ENCODE measurements around the gene LPCAT2.

Gene LPCAT2

DNA sequence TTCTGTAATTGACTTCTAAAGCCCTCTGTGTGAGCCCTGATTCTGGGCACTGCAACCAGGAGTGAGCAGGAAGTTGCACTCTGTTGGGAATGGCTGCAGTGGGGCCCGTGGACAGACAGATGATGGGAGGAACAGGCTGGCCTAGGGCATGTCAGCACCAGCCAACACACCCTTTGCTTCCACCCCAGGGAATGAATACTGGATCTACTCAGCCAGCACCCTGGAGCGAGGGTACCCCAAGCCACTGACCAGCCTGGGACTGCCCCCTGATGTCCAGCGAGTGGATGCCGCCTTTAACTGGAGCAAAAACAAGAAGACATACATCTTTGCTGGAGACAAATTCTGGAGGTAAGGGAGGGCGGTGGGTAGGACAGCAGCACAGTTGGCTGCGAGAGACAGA lies 10.8 kb upstream of the LPCAT2 start:
- no peaks in the 10 kb centered on the region for H3K4me1 ChIP-seq (ENCODE audit: control insufficient read depth, low read depth, low read length)
- H3K27me3 ChIP-seq (ENCODE audit: control insufficient read depth, insufficient read depth, low read length): no peaks in the 10 kb centered on the region
- H3K9ac ChIP-seq (ENCODE audit: low read length): no peak overlapping the region
- no peaks in the 10 kb centered on the region for H3K9me3 ChIP-seq (ENCODE audit: control insufficient read depth, low read depth, low read length)
- H3K36me3 ChIP-seq (ENCODE audit: control insufficient read depth, low read depth, low read length): peaks cover 5% of the 10 kb centered on the region
- no peak overlapping the region for H3K4me3 ChIP-seq (ENCODE audit: low read length)
- H3K27ac ChIP-seq (ENCODE audit: low read length): no peak overlapping the region

DNA sequence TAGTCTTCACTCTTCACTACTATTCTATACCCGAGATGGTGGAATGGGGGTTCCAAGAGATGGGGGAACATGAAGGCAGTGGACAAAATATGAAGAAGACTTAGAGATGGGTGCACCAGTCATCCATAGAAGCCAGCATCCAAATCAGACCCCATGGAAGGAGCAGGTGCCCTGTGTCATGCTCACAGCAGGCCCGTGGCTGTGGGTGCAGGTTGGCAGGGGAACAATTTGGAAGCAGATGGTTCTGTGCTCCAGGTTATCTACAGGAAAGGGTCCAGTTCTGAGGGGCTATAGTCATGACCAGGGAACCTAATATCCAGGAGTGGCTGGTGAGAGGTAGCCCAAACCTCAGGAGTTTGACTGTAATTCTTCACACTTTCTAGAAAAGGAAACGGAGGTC lies 9.6 kb upstream of the LPCAT2 start:
- Histone ChIP-seq H3K9ac (ENCODE audit: low read length) (no peak overlapping the region), H3K36me3 (ENCODE audit: control insufficient read depth, low read depth, low read length) (peaks cover 4% of the 10 kb centered on the region), H3K27me3 (ENCODE audit: control insufficient read depth, insufficient read depth, low read length) (no peaks in the 10 kb centered on the region), H3K27ac (ENCODE audit: low read length) (no peak overlapping the region), H3K4me1 (ENCODE audit: control insufficient read depth, low read depth, low read length) (no peaks in the 10 kb centered on the region), H3K9me3 (ENCODE audit: control insufficient read depth, low read depth, low read length) (no peaks in the 10 kb centered on the region), H3K4me3 (ENCODE audit: low read length) (no peak overlapping the region)

DNA sequence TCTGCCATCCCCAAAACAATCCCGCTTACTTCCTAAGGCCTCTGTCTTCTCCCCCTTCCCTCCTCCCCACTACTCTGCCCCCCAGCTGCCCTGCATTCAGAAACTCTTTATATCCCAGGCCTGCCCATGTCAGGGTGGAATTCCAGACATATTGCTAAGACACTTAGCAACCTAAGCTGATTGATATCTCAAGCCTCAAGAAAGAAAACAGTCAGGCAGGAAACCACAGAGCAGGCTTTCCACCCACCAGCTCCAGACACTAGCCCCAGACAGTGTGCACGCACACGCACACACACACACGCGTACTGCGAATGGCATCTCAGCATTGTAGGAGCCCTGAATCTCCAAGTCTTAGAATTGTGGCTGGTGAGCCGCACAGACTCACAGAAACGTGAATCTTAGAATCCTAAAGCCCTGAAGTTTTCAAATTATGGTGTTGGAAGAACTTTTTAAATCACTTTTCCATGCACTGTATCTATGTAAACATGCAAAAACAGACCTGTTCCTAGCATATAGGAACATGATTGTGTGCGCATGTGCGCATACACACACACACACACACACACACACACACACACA lies 8.8 kb upstream of the LPCAT2 start:
- H3K27me3 ChIP-seq (ENCODE audit: control insufficient read depth, insufficient read depth, low read length): no peaks in the 10 kb centered on the region
- no peak overlapping the region for H3K9ac ChIP-seq (ENCODE audit: low read length)
- no peaks in the 10 kb centered on the region for H3K9me3 ChIP-seq (ENCODE audit: control insufficient read depth, low read depth, low read length)
- no peaks in the 10 kb centered on the region for H3K4me1 ChIP-seq (ENCODE audit: control insufficient read depth, low read depth, low read length)
- H3K4me3 ChIP-seq (ENCODE audit: low read length): no peak overlapping the region
- H3K27ac ChIP-seq (ENCODE audit: low read length): no peak overlapping the region
- H3K36me3 ChIP-seq (ENCODE audit: control insufficient read depth, low read depth, low read length): peaks cover 4% of the 10 kb centered on the region

DNA sequence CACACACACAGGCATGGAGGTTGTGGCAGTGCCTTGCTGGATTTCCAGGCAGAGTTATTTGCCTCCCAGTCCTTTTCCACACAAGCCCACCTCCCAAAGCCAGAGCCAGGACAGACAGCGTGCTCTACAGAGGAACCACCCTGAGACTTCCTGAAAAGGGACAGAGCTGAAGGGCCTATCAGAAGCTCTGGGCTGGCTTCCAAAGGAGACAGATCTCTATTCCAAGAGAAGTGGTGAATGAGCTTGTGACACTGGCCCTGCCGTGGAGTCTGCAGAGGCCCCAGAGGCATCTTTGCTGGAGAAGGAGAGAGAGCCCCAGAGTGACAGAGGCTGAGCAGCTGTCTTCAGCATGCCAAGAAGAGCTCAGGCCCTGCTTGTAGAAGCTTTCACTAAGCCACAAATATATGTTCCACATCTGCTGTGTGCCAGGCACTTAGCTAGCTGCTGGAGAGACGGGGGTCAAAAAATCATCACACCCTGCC lies 8.3 kb upstream of the LPCAT2 start:
- H3K27ac ChIP-seq (ENCODE audit: low read length): no peak overlapping the region
- no peaks in the 10 kb centered on the region for H3K4me1 ChIP-seq (ENCODE audit: control insufficient read depth, low read depth, low read length)
- H3K9me3 ChIP-seq (ENCODE audit: control insufficient read depth, low read depth, low read length): no peaks in the 10 kb centered on the region
- no peaks in the 10 kb centered on the region for H3K27me3 ChIP-seq (ENCODE audit: control insufficient read depth, insufficient read depth, low read length)
- peaks cover 4% of the 10 kb centered on the region for H3K36me3 ChIP-seq (ENCODE audit: control insufficient read depth, low read depth, low read length)
- no peak overlapping the region for H3K9ac ChIP-seq (ENCODE audit: low read length)
- H3K4me3 ChIP-seq (ENCODE audit: low read length): no peak overlapping the region

DNA sequence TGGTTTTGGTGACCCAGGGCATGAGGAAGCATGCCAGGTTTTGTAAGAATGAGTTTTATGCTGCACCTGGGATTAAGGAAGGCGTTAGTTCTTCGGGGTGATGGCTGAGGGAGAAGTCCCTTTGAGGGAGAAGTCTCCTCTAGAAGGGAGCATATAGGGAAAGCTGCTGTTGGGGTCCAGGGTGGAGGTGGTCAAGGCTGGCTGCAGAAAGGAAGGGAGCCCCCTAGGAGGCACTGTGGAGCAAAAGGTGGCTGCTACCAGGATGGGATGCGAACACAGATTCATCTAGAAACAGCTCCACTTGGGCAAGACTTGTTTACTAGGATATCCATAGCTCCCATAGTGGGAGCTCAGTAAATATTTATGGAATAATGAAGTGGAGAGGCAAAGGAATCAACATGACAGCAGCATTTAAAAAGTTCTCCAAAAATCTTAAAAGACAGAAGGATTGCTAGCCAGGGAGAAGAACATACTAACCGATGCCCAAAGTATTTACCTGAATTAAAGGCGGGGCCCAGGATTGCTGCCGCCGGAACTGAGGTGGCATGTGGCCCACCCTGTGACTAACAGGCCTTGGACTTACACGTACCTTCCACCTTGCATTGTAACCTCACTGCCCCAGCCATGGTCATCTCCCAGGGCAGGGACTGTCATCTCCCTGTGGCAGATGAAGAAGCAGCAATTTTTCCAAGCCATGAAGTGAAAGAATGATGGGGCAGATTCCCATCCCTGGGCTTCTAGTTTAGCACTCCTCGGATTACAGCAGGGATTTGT lies 7.1 kb upstream of the LPCAT2 start:
- no peaks in the 10 kb centered on the region for H3K9me3 ChIP-seq (ENCODE audit: control insufficient read depth, low read depth, low read length)
- H3K27me3 ChIP-seq (ENCODE audit: control insufficient read depth, insufficient read depth, low read length): no peaks in the 10 kb centered on the region
- peaks cover 4% of the 10 kb centered on the region for H3K36me3 ChIP-seq (ENCODE audit: control insufficient read depth, low read depth, low read length)
- H3K4me1 ChIP-seq (ENCODE audit: control insufficient read depth, low read depth, low read length): no peaks in the 10 kb centered on the region
- no peak overlapping the region for H3K4me3 ChIP-seq (ENCODE audit: low read length)
- H3K9ac ChIP-seq (ENCODE audit: low read length): no peak overlapping the region
- H3K27ac ChIP-seq (ENCODE audit: low read length): no peak overlapping the region

DNA sequence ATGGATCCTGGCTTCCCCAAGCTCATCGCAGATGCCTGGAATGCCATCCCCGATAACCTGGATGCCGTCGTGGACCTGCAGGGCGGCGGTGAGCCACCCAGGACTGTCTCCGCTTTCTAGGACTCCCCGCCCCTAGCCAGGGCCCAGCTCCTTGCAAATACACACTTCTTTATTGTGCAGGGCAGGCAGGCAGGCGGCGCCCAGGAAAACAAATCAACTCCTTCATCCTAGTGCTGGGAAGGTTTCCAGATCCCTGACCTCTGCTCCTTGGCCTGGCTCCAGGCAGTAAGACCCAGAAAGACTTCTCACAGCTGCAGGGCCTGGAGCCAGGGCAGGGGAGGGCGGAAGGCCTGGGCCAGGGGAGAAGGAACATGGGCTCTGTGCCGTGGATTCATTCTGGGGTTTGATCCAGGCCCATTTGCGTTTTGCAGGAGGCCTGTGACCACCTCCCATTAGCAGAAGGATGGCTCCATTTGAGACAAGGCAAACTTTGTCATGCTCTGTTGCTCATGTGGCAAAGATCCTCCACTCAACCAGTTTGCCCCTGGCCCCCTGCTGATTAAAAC lies 6.0 kb upstream of the LPCAT2 start:
- H3K9ac ChIP-seq (ENCODE audit: low read length): no peak overlapping the region
- H3K27ac ChIP-seq (ENCODE audit: low read length): no peak overlapping the region
- no peaks in the 10 kb centered on the region for H3K9me3 ChIP-seq (ENCODE audit: control insufficient read depth, low read depth, low read length)
- H3K36me3 ChIP-seq (ENCODE audit: control insufficient read depth, low read depth, low read length): peaks cover 4% of the 10 kb centered on the region
- H3K4me3 ChIP-seq (ENCODE audit: low read length): no peak overlapping the region
- no peaks in the 10 kb centered on the region for H3K4me1 ChIP-seq (ENCODE audit: control insufficient read depth, low read depth, low read length)
- no peaks in the 10 kb centered on the region for H3K27me3 ChIP-seq (ENCODE audit: control insufficient read depth, insufficient read depth, low read length)

DNA sequence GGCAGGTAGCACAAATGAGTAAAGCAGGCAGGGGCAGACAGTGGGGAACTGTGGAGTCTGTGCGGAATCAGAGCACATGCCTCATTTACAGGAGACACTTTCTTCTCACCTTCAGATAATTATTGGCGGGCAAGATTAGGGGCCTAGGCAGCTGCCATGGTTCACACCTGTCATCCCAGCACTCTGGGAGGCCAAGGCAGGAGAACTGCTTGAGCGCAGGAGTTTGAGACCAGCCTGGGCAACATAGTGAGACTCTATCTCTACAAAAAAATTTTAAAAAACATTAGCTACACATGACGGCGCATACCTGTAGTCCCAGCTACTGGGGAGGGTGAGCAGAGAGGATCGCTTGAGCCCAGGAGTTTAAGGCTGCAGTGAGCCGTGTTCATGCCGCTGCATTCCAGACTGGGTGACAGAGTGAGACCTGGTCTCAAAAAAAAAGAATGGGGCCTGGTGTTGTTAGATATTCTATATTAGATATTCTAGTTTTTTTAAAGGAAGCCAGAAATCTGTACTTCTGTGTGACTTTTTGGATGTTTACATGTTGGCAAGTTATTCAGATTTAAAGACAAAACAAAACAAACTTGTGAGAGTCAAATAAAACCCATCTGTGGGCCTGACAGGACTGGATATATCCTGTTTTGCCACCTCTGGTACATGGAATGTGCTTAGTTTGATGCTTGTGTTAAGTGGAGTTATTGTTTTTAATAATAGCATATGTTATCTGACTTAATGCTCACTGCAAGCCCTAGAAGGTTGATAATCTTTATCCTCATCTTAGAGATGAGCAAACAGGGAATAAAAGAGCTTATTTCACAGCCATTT lies 4.9 kb upstream of the LPCAT2 start:
- no peak overlapping the region for H3K4me3 ChIP-seq (ENCODE audit: low read length)
- H3K4me1 ChIP-seq (ENCODE audit: control insufficient read depth, low read depth, low read length): no peaks in the 10 kb centered on the region
- no peak overlapping the region for H3K27ac ChIP-seq (ENCODE audit: low read length)
- H3K9me3 ChIP-seq (ENCODE audit: control insufficient read depth, low read depth, low read length): no peaks in the 10 kb centered on the region
- H3K36me3 ChIP-seq (ENCODE audit: control insufficient read depth, low read depth, low read length): peaks cover 4% of the 10 kb centered on the region
- H3K9ac ChIP-seq (ENCODE audit: low read length): no peak overlapping the region
- H3K27me3 ChIP-seq (ENCODE audit: control insufficient read depth, insufficient read depth, low read length): no peaks in the 10 kb centered on the region

DNA sequence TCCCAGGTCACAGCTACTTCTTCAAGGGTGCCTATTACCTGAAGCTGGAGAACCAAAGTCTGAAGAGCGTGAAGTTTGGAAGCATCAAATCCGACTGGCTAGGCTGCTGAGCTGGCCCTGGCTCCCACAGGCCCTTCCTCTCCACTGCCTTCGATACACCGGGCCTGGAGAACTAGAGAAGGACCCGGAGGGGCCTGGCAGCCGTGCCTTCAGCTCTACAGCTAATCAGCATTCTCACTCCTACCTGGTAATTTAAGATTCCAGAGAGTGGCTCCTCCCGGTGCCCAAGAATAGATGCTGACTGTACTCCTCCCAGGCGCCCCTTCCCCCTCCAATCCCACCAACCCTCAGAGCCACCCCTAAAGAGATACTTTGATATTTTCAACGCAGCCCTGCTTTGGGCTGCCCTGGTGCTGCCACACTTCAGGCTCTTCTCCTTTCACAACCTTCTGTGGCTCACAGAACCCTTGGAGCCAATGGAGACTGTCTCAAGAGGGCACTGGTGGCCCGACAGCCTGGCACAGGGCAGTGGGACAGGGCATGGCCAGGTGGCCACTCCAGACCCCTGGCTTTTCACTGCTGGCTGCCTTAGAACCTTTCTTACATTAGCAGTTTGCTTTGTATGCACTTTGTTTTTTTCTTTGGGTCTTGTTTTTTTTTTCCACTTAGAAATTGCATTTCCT lies 3.4 kb upstream of the LPCAT2 start:
- Histone ChIP-seq H3K36me3 (ENCODE audit: control insufficient read depth, low read depth, low read length) (peaks cover 4% of the 10 kb centered on the region), H3K27me3 (ENCODE audit: control insufficient read depth, insufficient read depth, low read length) (peaks cover 10% of the 10 kb centered on the region), H3K27ac (ENCODE audit: low read length) (no peak overlapping the region), H3K4me1 (ENCODE audit: control insufficient read depth, low read depth, low read length) (peaks cover 6% of the 10 kb centered on the region), H3K9me3 (ENCODE audit: control insufficient read depth, low read depth, low read length) (no peaks in the 10 kb centered on the region), H3K4me3 (ENCODE audit: low read length) (no peak overlapping the region), H3K9ac (ENCODE audit: low read length) (no peak overlapping the region)

DNA sequence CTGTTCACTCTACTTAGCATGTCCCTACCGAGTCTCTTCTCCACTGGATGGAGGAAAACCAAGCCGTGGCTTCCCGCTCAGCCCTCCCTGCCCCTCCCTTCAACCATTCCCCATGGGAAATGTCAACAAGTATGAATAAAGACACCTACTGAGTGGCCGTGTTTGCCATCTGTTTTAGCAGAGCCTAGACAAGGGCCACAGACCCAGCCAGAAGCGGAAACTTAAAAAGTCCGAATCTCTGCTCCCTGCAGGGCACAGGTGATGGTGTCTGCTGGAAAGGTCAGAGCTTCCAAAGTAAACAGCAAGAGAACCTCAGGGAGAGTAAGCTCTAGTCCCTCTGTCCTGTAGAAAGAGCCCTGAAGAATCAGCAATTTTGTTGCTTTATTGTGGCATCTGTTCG lies 2.8 kb upstream of the LPCAT2 start:
- Histone ChIP-seq H3K27ac (ENCODE audit: low read length) (no peak overlapping the region), H3K9ac (ENCODE audit: low read length) (no peak overlapping the region), H3K9me3 (ENCODE audit: control insufficient read depth, low read depth, low read length) (no peaks in the 10 kb centered on the region), H3K4me1 (ENCODE audit: control insufficient read depth, low read depth, low read length) (peaks cover 6% of the 10 kb centered on the region), H3K4me3 (ENCODE audit: low read length) (no peak overlapping the region), H3K27me3 (ENCODE audit: control insufficient read depth, insufficient read depth, low read length) (peaks cover 12% of the 10 kb centered on the region), H3K36me3 (ENCODE audit: control insufficient read depth, low read depth, low read length) (peaks cover 4% of the 10 kb centered on the region)

DNA sequence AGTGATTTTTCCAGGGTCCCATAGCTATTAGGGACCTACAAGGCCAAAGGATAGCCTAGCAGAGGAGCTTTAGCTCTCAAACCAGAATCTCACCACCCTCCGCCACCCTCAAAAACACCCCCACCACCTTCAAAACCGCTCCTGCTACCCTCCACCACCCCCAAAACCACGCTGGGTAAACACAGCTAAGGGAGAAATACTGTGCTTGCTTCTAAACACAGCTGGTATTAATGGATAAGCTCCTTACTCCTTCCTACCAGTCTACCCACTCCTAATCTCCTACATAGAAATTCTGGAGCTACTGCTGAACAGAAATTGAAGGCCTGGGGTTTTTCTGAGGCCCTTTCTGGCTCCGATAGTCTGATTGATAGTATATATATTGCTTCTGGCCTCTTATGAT lies 2.2 kb upstream of the LPCAT2 start:
- Histone ChIP-seq H3K9ac (ENCODE audit: low read length) (no peak overlapping the region), H3K27ac (ENCODE audit: low read length) (no peak overlapping the region), H3K36me3 (ENCODE audit: control insufficient read depth, low read depth, low read length) (peaks cover 4% of the 10 kb centered on the region), H3K9me3 (ENCODE audit: control insufficient read depth, low read depth, low read length) (no peaks in the 10 kb centered on the region), H3K4me3 (ENCODE audit: low read length) (no peak overlapping the region), H3K4me1 (ENCODE audit: control insufficient read depth, low read depth, low read length) (peaks cover 6% of the 10 kb centered on the region), H3K27me3 (ENCODE audit: control insufficient read depth, insufficient read depth, low read length) (peaks cover 12% of the 10 kb centered on the region)

All from iPS-18a (cell line).